ENCODE measurements around the gene ZC3H14. TPM values are rescaled to one million over a fixed set of nuclear protein-coding genes. Genes with fewer than 3 reads are reported as not detected.

The ZC3H14 gene
- total RNA-seq, 4 donors from 2014 or later, result 62.9 to 93.3 (median 65.9) TPM

- no peak for DNase-seq
- Histone ChIP-seq H3K36me3 (peaks cover 0 to 91% (median 0%) of the 10 kb centered on the region in 3 donors), H3K4me1 (no peaks in the 10 kb centered on the region), H3K9me3 (no peaks in the 10 kb centered on the region), H3K27ac (no peak overlapping the region), H3K4me3 (no peak overlapping the region), H3K27me3 (no peaks in the 10 kb centered on the region)
- TF ChIP-seq, protein P1, sequence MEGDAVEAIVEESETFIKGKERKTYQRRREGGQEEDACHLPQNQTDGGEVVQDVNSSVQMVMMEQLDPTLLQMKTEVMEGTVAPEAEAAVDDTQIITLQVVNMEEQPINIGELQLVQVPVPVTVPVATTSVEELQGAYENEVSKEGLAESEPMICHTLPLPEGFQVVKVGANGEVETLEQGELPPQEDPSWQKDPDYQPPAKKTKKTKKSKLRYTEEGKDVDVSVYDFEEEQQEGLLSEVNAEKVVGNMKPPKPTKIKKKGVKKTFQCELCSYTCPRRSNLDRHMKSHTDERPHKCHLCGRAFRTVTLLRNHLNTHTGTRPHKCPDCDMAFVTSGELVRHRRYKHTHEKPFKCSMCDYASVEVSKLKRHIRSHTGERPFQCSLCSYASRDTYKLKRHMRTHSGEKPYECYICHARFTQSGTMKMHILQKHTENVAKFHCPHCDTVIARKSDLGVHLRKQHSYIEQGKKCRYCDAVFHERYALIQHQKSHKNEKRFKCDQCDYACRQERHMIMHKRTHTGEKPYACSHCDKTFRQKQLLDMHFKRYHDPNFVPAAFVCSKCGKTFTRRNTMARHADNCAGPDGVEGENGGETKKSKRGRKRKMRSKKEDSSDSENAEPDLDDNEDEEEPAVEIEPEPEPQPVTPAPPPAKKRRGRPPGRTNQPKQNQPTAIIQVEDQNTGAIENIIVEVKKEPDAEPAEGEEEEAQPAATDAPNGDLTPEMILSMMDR (IDR thresholded peaks at IDR 0.05), result no peak
- no peak for TF ChIP-seq POLR2A (IDR thresholded peaks at IDR 0.05)
Observed at GRCh38 chr14:88607829-88608228, 45.0 kb downstream of the ZC3H14 start.

DNA sequence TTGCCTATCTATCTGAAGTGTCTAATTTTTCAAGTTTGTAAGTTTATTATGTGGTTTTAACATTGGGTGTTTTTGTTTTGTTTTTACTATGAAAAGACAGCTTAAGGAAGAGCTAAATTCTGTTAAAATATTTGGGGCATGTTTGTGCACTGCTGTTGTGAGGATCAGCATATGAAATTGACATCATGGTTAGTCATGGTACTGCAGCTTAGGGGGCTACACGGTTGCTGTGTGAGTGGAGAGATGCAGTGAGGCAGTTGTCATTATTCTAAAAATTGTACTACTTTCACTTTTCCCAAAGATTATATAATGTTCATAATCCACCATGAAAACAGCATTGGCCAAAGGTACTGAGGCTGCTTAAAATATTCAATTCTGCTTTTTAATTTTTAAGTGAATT, 49.0 kb downstream of the ZC3H14 start:
- Histone ChIP-seq H3K36me3 (peaks cover 0 to 53% (median 0%) of the 10 kb centered on the region in 3 donors), H3K27ac (no peak overlapping the region), H3K9me3 (no peaks in the 10 kb centered on the region), H3K4me3 (no peak overlapping the region), H3K27me3 (no peaks in the 10 kb centered on the region), H3K4me1 (peaks cover 0 to 6% (median 0%) of the 10 kb centered on the region in 4 donors)
- TF ChIP-seq, protein P1 (IDR thresholded peaks at IDR 0.05), result no peak
- no peak for TF ChIP-seq POLR2A (IDR thresholded peaks at IDR 0.05)
- DNase-seq, result no peak

DNA sequence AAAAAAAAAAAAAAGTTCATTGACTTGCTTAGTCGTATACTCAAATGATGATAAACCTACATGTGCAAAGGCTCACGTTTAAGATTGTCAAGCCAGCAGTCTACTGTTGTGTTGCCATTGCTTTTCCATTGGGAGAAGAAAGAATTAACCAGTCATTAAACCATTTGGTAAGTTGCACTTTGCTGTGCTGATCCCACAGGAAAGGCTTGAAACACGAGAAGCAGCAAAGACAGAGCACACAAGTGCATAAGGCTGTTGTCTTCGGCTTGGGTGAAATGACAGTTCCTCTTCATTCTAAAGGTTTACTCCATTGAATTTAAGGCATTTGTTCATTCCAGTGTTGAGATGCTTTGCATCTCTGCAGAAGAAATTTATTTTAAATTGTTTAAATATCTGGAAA, 50.1 kb downstream of the ZC3H14 start:
- no peak overlapping the region for H3K4me3 ChIP-seq
- no peaks in the 10 kb centered on the region for H3K27me3 ChIP-seq
- TF ChIP-seq, protein P1 (IDR thresholded peaks at IDR 0.05), result no peak
- no peak for TF ChIP-seq POLR2A (IDR thresholded peaks at IDR 0.05)
- no peak for DNase-seq
- peaks cover 0 to 44% (median 0%) of the 10 kb centered on the region in 3 donors for H3K36me3 ChIP-seq
- H3K27ac ChIP-seq, result no peak overlapping the region
- no peaks in the 10 kb centered on the region for H3K9me3 ChIP-seq
- H3K4me1 ChIP-seq, result peaks cover 0 to 6% (median 0%) of the 10 kb centered on the region in 4 donors

DNA sequence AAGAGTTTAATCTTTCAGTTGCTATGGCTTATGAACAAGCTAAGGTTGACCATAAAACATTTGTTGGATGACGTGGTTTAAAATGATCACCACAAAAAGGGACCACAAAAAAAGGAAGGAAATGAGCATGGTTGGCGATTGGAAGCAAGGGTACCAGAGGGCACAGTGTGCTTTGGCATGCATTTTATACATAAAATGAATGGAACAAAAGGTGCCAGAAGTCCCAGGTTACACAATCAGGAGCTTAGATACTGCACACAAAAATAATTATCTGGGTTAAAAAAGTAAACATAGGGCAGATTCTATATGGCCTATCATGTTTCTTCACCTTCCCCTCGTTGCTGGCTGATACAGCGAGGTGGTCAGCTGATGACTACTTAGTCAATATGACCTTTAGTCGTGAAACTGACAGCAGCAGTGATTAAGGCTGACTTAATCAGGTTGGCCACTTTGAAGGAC, 50.7 kb downstream of the ZC3H14 start:
- H3K9me3 ChIP-seq, result no peaks in the 10 kb centered on the region
- H3K27me3 ChIP-seq, result no peaks in the 10 kb centered on the region
- DNase-seq, result peak in 1 of 3 donors; percentile 53
- TF ChIP-seq, protein P1 (IDR thresholded peaks at IDR 0.05), result no peak
- no peak for TF ChIP-seq POLR2A (IDR thresholded peaks at IDR 0.05)
- H3K27ac ChIP-seq, result no peak overlapping the region
- H3K4me3 ChIP-seq, result no peak overlapping the region
- peaks cover 0 to 6% (median 0%) of the 10 kb centered on the region in 4 donors for H3K4me1 ChIP-seq
- H3K36me3 ChIP-seq, result peaks cover 0 to 41% (median 0%) of the 10 kb centered on the region in 3 donors

DNA sequence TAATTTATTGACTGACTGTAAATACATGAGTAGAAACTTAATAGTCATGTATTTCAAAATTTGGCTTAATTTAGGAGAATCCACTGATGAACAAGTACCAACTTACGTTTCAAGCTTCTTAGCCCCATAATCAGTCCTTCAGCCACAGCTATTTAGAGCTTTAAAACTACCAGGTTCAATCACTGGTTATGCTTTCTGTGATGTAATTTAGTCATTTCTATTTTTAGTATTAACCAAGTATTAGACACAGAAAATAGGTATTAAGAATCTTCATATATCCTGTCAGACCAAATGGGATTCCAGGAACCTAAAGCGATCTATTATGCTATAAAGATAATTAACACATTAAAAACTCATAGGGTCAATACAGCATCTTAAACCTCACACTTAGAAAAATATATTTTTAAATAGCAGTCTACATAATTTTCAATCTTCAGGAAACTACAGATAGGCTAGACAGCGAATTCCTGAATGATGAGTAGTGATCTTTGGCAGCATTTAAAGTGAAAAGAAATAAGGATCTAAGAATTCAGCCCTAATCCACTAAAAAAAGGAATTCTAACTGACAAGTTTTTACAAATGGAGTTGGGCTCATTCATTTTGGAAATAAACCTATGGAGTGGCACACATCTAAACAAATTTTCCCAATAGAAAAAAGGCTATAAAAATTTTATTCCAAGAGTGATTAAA, 51.5 kb downstream of the ZC3H14 start:
- H3K36me3 ChIP-seq, result peaks cover 0 to 37% (median 0%) of the 10 kb centered on the region in 3 donors
- H3K4me3 ChIP-seq, result no peak overlapping the region
- TF ChIP-seq, protein P1 (IDR thresholded peaks at IDR 0.05), result no peak
- no peak for TF ChIP-seq POLR2A (IDR thresholded peaks at IDR 0.05)
- no peaks in the 10 kb centered on the region for H3K9me3 ChIP-seq
- no peak overlapping the region for H3K27ac ChIP-seq
- H3K4me1 ChIP-seq, result peaks cover 0 to 6% (median 0%) of the 10 kb centered on the region in 4 donors
- DNase-seq, result no peak
- no peaks in the 10 kb centered on the region for H3K27me3 ChIP-seq

Data from Peyer's patch (tissue), 4 donors.